HCT116 (cell line): ENCODE data around the gene SEZ6L2.

Experiments used
- CBX3 ChIP-seq: IDR thresholded peaks from 2 replicates; pipeline ENCODE4 v1.6.1; 2012; ENCODE audit warnings: low read depth
- CEBPB ChIP-seq: IDR thresholded peaks from 2 replicates; pipeline ENCODE4 v1.6.1; 2012; ENCODE audit warnings: low read depth
- FOSL1 ChIP-seq: IDR thresholded peaks from 2 replicates; pipeline ENCODE4 v1.6.1; 2012; ENCODE audit warnings: low read depth
- MAX ChIP-seq: IDR thresholded peaks from 2 replicates; pipeline ENCODE4 v1.6.1; 2012
- POLR2A ChIP-seq: IDR thresholded peaks from 2 replicates; pipeline ENCODE4 v1.7.0; 2011; ENCODE audit warnings: borderline replicate concordance; ENCODE audit not compliant: insufficient read depth, insufficient read length; ENCODE audit errors: extremely low read depth
- POLR2AphosphoS5 ChIP-seq: IDR thresholded peaks from 2 replicates; pipeline ENCODE4 v1.6.1; 2011; ENCODE audit warnings: mild to moderate bottlenecking, low read depth, low read length, moderate library complexity
- TCF7L2 ChIP-seq: IDR thresholded peaks from 2 replicates; pipeline ENCODE4 v1.7.0; 2011; ENCODE audit warnings: borderline replicate concordance, inconsistent platforms; ENCODE audit not compliant: insufficient read depth, insufficient read length; ENCODE audit errors: extremely low read depth
- TF ChIP-seq, protein P1 (sequence below), 3 experiments: fragments of 200-600 bp in 1 of 3; sonication (generic) in 1 of 3; IDR thresholded peaks in 2 of 3; conservative IDR thresholded peaks in 1 of 3; 2 replicates each; pipeline ENCODE4 v1.5.1; 2012 to 2017; ENCODE audit warnings: low read depth in 2 of 3, low read length in 2 of 3, antibody characterized with exemption in 1 of 3, borderline replicate concordance in 1 of 3, control low read depth in 1 of 3, mild to moderate bottlenecking in 1 of 3, mixed read lengths in 1 of 3, mixed run types in 1 of 3, moderate library complexity in 1 of 3; ENCODE audit not compliant: insufficient read depth in 1 of 3
- TF ChIP-seq, protein P2 (sequence below): IDR thresholded peaks from 2 replicates; pipeline ENCODE4 v1.6.1; 2011; ENCODE audit warnings: mild to moderate bottlenecking, low read length, moderate library complexity; ENCODE audit not compliant: insufficient replicate concordance; ENCODE audit errors: extremely low read depth

DNA sequence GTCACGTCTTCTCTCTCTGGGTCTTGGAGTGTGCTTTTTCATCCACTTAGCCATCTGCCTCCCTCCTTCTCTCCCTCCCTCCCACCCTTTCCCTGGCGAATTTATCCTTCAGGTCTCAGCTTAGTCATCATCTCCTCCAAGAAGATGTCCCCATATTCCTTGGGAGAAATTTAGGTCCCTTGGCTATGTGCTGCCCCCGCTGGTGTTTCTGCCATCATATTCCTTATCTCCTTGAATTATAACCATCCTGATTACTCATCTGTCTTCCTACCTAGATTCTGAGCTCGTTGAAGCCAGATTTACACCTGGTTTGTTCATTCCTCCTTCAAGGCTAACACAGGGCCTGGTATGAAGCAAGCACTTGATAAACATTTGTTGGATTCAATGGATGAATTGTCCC lies 5.0 kb downstream of the SEZ6L2 start:
- TF ChIP-seq, protein P1, sequence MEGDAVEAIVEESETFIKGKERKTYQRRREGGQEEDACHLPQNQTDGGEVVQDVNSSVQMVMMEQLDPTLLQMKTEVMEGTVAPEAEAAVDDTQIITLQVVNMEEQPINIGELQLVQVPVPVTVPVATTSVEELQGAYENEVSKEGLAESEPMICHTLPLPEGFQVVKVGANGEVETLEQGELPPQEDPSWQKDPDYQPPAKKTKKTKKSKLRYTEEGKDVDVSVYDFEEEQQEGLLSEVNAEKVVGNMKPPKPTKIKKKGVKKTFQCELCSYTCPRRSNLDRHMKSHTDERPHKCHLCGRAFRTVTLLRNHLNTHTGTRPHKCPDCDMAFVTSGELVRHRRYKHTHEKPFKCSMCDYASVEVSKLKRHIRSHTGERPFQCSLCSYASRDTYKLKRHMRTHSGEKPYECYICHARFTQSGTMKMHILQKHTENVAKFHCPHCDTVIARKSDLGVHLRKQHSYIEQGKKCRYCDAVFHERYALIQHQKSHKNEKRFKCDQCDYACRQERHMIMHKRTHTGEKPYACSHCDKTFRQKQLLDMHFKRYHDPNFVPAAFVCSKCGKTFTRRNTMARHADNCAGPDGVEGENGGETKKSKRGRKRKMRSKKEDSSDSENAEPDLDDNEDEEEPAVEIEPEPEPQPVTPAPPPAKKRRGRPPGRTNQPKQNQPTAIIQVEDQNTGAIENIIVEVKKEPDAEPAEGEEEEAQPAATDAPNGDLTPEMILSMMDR (IDR thresholded peaks at IDR 0.05 in 2 of 3, conservative IDR thresholded peaks at IDR 0.05 in 1 of 3; ENCODE audit: borderline replicate concordance in 1 of 3, insufficient read depth in 1 of 3, low read depth in 2 of 3, low read length in 2 of 3), result no peak
- TF ChIP-seq CEBPB, result no peak
- TF ChIP-seq, protein P2, sequence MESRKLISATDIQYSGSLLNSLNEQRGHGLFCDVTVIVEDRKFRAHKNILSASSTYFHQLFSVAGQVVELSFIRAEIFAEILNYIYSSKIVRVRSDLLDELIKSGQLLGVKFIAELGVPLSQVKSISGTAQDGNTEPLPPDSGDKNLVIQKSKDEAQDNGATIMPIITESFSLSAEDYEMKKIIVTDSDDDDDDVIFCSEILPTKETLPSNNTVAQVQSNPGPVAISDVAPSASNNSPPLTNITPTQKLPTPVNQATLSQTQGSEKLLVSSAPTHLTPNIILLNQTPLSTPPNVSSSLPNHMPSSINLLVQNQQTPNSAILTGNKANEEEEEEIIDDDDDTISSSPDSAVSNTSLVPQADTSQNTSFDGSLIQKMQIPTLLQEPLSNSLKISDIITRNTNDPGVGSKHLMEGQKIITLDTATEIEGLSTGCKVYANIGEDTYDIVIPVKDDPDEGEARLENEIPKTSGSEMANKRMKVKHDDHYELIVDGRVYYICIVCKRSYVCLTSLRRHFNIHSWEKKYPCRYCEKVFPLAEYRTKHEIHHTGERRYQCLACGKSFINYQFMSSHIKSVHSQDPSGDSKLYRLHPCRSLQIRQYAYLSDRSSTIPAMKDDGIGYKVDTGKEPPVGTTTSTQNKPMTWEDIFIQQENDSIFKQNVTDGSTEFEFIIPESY, result no peak
- no peak for TF ChIP-seq POLR2A
- TF ChIP-seq POLR2AphosphoS5, result no peak
- no peak for TF ChIP-seq TCF7L2
- no peak for TF ChIP-seq FOSL1
- no peak for TF ChIP-seq MAX
- TF ChIP-seq CBX3, result no peak
